GM18868 (cell line): ENCODE measurements around the gene OSM.

Source experiments
- ATAC-seq: cut with Tn5 transposase; IDR thresholded peaks from one replicate; pipeline ENCODE4 v1.9.1; 2021; ENCODE audit warnings: mild to moderate bottlenecking, moderate library complexity; ENCODE audit not compliant: unreplicated experiment

OSM gene

DNA sequence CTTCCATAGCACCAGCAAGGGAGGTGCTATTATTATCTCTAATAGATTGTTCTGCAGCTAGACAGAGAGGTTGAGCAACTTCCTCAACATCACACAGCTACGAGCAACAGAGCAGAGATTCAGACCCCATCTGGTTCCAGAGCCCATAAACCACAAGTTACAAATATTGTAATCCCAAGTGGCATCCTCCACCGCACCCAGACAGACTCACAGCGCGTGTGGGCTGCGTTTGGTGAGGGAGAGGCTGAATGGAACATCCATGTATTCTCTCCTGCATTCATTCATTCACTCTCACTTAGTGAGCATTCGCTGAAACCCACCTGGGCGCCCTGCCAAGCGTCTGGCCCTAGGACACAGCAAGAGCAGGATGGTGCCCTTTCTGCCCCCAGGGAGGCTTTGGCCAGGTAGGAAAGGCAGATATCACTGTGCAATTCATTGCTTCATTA is 53.6 kb downstream of the OSM start:
- ATAC-seq = no peak
